WI38 (cell line): ENCODE results near the gene PTPRG.

Experiments used
- H3K4me3 ChIP-seq: 2 replicates; pipeline ENCODE4 v1.5.1; 2011; ENCODE audit warnings: low read depth, mild to moderate bottlenecking, control low read depth, low read length
- CTCF ChIP-seq: IDR thresholded peaks from 2 replicates; pipeline ENCODE4 v1.5.1; 2012; ENCODE audit warnings: low read depth, mild to moderate bottlenecking, control low read depth, low read length

Gene PTPRG

GRCh38 chr3:61928039-61928438 is 366.7 kb downstream of the PTPRG start:
- TF ChIP-seq CTCF: no peak
- H3K4me3 ChIP-seq: no peak overlapping the region

GRCh38 chr3:61928776-61929314 is 367.5 kb downstream of the PTPRG start:
- TF ChIP-seq CTCF: no peak
- H3K4me3 ChIP-seq: no peak overlapping the region

- no peak overlapping the region for H3K4me3 ChIP-seq
- TF ChIP-seq CTCF: no peak
Observed at GRCh38 chr3:61929617-61930016, 368.2 kb downstream of the PTPRG start.

- no peak for TF ChIP-seq CTCF
- H3K4me3 ChIP-seq: no peak overlapping the region
Observed at GRCh38 chr3:61932499-61932898, 371.1 kb downstream of the PTPRG start.

GRCh38 chr3:61933798-61934504 is 372.6 kb downstream of the PTPRG start:
- no peak overlapping the region for H3K4me3 ChIP-seq
- no peak for TF ChIP-seq CTCF

- H3K4me3 ChIP-seq: no peak overlapping the region
- TF ChIP-seq CTCF: no peak
Observed at GRCh38 chr3:61934505-61934871, 373.1 kb downstream of the PTPRG start.

GRCh38 chr3:61935814-61936213 is 374.4 kb downstream of the PTPRG start:
- H3K4me3 ChIP-seq: no peak overlapping the region
- no peak for TF ChIP-seq CTCF
